GM12873 (cell line): ENCODE results near the gene EDIL3.

Source experiments
- CTCF ChIP-seq: IDR thresholded peaks from 2 replicates; pipeline ENCODE4 v1.5.1; 2012; ENCODE audit warnings: low read depth, mild to moderate bottlenecking, moderate library complexity, low read length, control low read depth; ENCODE audit not compliant: insufficient read depth; ENCODE audit errors: missing control alignments

Gene EDIL3

GRCh38 chr5:83900306-83900705, 484.4 kb downstream of the EDIL3 start:
- no peak for TF ChIP-seq CTCF

GRCh38 chr5:83899326-83899970, 485.2 kb downstream of the EDIL3 start:
- no peak for TF ChIP-seq CTCF

GRCh38 chr5:83895860-83896259, 488.8 kb downstream of the EDIL3 start:
- no peak for TF ChIP-seq CTCF

- no peak for TF ChIP-seq CTCF
Observed at GRCh38 chr5:83891261-83891660, 493.4 kb downstream of the EDIL3 start.
